Gastroesophageal sphincter (tissue), 4 donors: ENCODE results near the gene FCHO2. TPM values are rescaled to one million over a fixed set of nuclear protein-coding genes. Genes with fewer than 3 reads are reported as not detected.

Experiments used
- ATAC-seq: fragments of 150-250 bp; one replicate; pipeline ENCODE4 v1.9.1; 2016; ENCODE audit warnings: mild to moderate bottlenecking, moderate library complexity
- H3K27ac ChIP-seq, 4 donors: fragments of 200-600 bp; sonication (generic) in 3 of 4; 1 replicate in 3 of 4; 2 replicates in 1 of 4; pipeline ENCODE4 v1.5.1; 2016 to 2019
- H3K27me3 ChIP-seq: fragments of 200-600 bp; sonication (generic); one replicate; pipeline ENCODE4 v1.5.1; 2019
- H3K36me3 ChIP-seq, 2 donors: fragments of 200-600 bp; sonication (generic); one replicate each; pipeline ENCODE4 v1.5.1; 2019; ENCODE audit warnings: control low read depth in 1 of 2
- H3K4me1 ChIP-seq, 3 donors: fragments of 200-600 bp; sonication (generic); 1 replicate in 2 of 3; 2 replicates in 1 of 3; pipeline ENCODE4 v1.5.1; 2016 to 2019; ENCODE audit warnings: control low read depth in 2 of 3
- H3K4me3 ChIP-seq, 2 donors: fragments of 200-600 bp; sonication (generic); one replicate each; pipeline ENCODE4 v1.5.1; 2019; ENCODE audit warnings: mild to moderate bottlenecking in 1 of 2, moderate library complexity in 1 of 2
- H3K9me3 ChIP-seq, 3 donors: fragments of 200-600 bp; sonication (generic); one replicate each; pipeline ENCODE4 v1.5.1; 2017 to 2019; ENCODE audit warnings: control low read depth in 2 of 3
- CTCF ChIP-seq, 4 experiments: fragments of 200-600 bp in 2 of 4; fragments of 450-650 bp in 2 of 4; sonication (generic) in 1 of 4; IDR thresholded peaks; one replicate each; pipeline ENCODE4 v1.5.1; 2017 to 2019; ENCODE audit warnings: antibody characterized with exemption in 4 of 4, mild to moderate bottlenecking in 2 of 4, moderate library complexity in 2 of 4
- EP300 ChIP-seq: sonication (generic); formaldehyde crosslinking; IDR thresholded peaks from one replicate; pipeline ENCODE4 v1.6.1; 2017; ENCODE audit warnings: antibody characterized with exemption, mild to moderate bottlenecking
- POLR2A ChIP-seq, 2 donors: fragments of 450-650 bp; IDR thresholded peaks; one replicate each; pipeline ENCODE4 v1.6.1; 2017; ENCODE audit warnings: antibody characterized with exemption in 2 of 2, mild to moderate bottlenecking in 2 of 2, moderate library complexity in 1 of 2
- POLR2AphosphoS5 ChIP-seq: sonication (generic); formaldehyde crosslinking; IDR thresholded peaks from one replicate; pipeline ENCODE4 v1.6.1; 2017; ENCODE audit warnings: antibody characterized with exemption
- WGBS, 2 donors: methylation state at CpG; one replicate each; pipeline ENCODE4 v1.1.5; 2018; ENCODE audit warnings: low coverage in 1 of 2; 5-methylcytosine and 5-hydroxymethylcytosine counted together
- total RNA-seq, 4 donors: library from RNA; depleted of rRNA; stranded (reverse); fragments of >200 nt; gene quantifications; one replicate each; pipeline ENCODE4 v1.1.0, GENCODE V29; 2016

The FCHO2 gene
- total RNA-seq, 4 donors from 2014 or later: 27.3 to 36.3 (median 30.1) TPM

DNA sequence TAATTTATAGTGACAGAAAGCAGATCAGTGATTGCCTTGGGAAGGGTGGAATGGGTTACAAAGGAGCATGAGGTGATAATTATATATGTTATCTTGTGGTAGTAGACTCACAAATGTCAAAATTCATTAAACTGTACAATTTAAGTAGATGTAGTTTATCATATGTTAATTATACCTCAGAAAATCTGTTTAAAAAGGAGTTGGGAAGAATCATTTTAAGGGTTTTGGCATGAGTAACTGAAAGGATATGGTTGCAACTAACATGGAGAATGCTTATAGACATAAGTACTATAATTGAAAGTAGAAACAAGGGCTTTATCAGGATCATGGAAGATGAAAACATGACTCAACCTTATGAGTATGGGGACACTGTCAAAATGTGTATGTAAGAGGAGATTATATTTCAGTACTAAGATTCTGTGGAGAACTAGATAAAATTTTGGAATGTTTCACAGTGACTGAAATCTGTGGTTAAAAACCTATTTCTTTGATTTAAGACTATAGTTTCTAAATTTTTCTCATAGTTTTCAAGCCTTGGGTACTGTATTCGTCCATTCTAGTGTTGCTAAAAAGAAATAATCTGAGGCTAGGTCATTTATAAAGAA is 73.3 kb downstream of the FCHO2 start:
- WGBS, 2 donors: 90 to 93% methylated on average over 1 of the region's 1 CpG
- Histone ChIP-seq H3K36me3 (peaks cover 0 to 29% of the 10 kb centered on the region in 2 donors), H3K27me3 (no peaks in the 10 kb centered on the region), H3K4me3 (no peak overlapping the region), H3K9me3 (no peaks in the 10 kb centered on the region), H3K27ac (no peak overlapping the region), H3K4me1 (no peaks in the 10 kb centered on the region)
- TF ChIP-seq POLR2AphosphoS5 (no peak), EP300 (no peak)
- ATAC-seq: no peak

GRCh38 chr5:73030531-73030930 is 74.7 kb downstream of the FCHO2 start:
- no peaks in the 10 kb centered on the region for H3K4me1 ChIP-seq
- no peak overlapping the region for H3K4me3 ChIP-seq
- no peak for ATAC-seq
- H3K9me3 ChIP-seq: no peaks in the 10 kb centered on the region
- H3K36me3 ChIP-seq: peaks cover 0 to 29% of the 10 kb centered on the region in 2 donors
- H3K27ac ChIP-seq: no peak overlapping the region
- WGBS, 2 donors: 100% methylated on average over 1 of the region's 1 CpG
- TF ChIP-seq CTCF (IDR thresholded peaks at IDR 0.05): no peak
- H3K27me3 ChIP-seq: no peaks in the 10 kb centered on the region

GRCh38 chr5:73030995-73031394 is 75.2 kb downstream of the FCHO2 start:
- TF ChIP-seq POLR2AphosphoS5 (no peak), EP300 (no peak), POLR2A (IDR thresholded peaks at IDR 0.05) (no peak), CTCF (IDR thresholded peaks at IDR 0.05) (no peak)
- ATAC-seq: no peak
- Histone ChIP-seq H3K9me3 (no peaks in the 10 kb centered on the region), H3K27ac (no peak overlapping the region), H3K36me3 (peaks cover 0 to 29% of the 10 kb centered on the region in 2 donors), H3K4me1 (no peaks in the 10 kb centered on the region), H3K4me3 (no peak overlapping the region), H3K27me3 (no peaks in the 10 kb centered on the region)

DNA sequence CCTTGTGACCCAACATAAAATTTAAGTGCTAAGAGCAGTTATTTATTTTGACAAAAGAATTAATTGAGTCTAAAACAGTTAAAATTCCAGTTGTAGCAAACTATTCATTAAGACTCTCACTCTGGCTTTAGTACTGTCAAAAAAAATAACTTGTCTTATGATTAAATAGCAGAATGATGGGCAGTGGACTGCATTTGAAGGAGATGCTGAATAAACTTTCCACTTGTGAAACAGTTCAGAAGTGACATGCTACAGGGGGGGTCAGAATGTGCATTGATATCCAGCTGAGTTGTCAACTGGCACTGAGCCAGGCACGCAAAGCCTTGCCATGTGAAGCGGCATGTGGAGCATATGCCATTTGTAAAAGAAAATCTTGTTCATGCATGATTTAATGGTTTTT is 76.0 kb downstream of the FCHO2 start:
- ATAC-seq: no peak
- H3K4me3 ChIP-seq: no peak overlapping the region
- H3K9me3 ChIP-seq: no peaks in the 10 kb centered on the region
- TF ChIP-seq POLR2A (IDR thresholded peaks at IDR 0.05) (no peak), POLR2AphosphoS5 (no peak), CTCF (IDR thresholded peaks at IDR 0.05) (no peak), EP300 (no peak)
- no peak overlapping the region for H3K27ac ChIP-seq
- WGBS, 2 donors: 41 to 60% methylated on average over 2 of the region's 2 CpGs
- H3K27me3 ChIP-seq: no peaks in the 10 kb centered on the region
- H3K4me1 ChIP-seq: no peaks in the 10 kb centered on the region
- peaks cover 0 to 29% of the 10 kb centered on the region in 2 donors for H3K36me3 ChIP-seq

- no peaks in the 10 kb centered on the region for H3K27me3 ChIP-seq
- WGBS, 2 donors: 96 to 100% methylated on average over 2 of the region's 2 CpGs
- H3K4me3 ChIP-seq: no peak overlapping the region
- ATAC-seq: no peak
- no peaks in the 10 kb centered on the region for H3K4me1 ChIP-seq
- peaks cover 0 to 34% of the 10 kb centered on the region in 2 donors for H3K36me3 ChIP-seq
- H3K9me3 ChIP-seq: no peaks in the 10 kb centered on the region
- no peak overlapping the region for H3K27ac ChIP-seq
- TF ChIP-seq POLR2AphosphoS5 (no peak), CTCF (IDR thresholded peaks at IDR 0.05) (no peak), POLR2A (IDR thresholded peaks at IDR 0.05) (no peak), EP300 (no peak)
Measured at GRCh38 chr5:73032635-73033034, 76.8 kb downstream of the FCHO2 start.
